K562 (cell line): Measurements from ENCODE around the gene BLOC1S4. TPM values are rescaled to one million over a fixed set of nuclear protein-coding genes. Genes with fewer than 3 reads are reported as not detected.

Experiments
- ATAC-seq: fragments of 200-7000 bp; cut with Tn5 transposase; 3 replicates; pipeline ENCODE4 v1.9.1; 2020; ENCODE audit warnings: moderate library complexity
- BruUV-seq: library from RNA; stranded (reverse); fragments of 400-500 nt; replicated peaks from 2 replicates; lab custom pipeline; 2021; lab: Mats Ljungman, UMichigan
- CTCF ChIA-PET: fragments of 300-600 bp; formaldehyde crosslinking; extraction: SDS; loops from one replicate; lab custom pipeline; 2021; ENCODE audit warnings: low intra/inter-chr PET ratio; lab: Yijun Ruan, JAX
- POLR2A ChIA-PET: fragments of 300-600, 350-650 bp; sonication (Branson Sonifier 250); formaldehyde crosslinking; extraction: SDS; loops from one replicate; lab custom pipeline; 2021; ENCODE audit warnings: antibody characterized with exemption, inconsistent platforms; lab: Yijun Ruan, JAX
- DNase-seq, 4 experiments: peaks; one replicate each; pipeline versions ENCODE4 v3.0.0 to v3.0.0-alpha.2; 2011 to 2018; ENCODE audit warnings: low spot score in 3 of 4, mixed read lengths in 3 of 4; ENCODE audit errors: extremely low read depth in 1 of 4
- FAIRE-seq: peaks from 2 replicates; lab custom pipeline; 2011; peaks lifted over from hg19 to GRCh38; lab: Jason Lieb, UNC
- H2AFZ ChIP-seq: 2 replicates; pipeline ENCODE4 v1.6.0; 2011; ENCODE audit warnings: low read depth, low read length, control low read depth, inconsistent platforms
- H3K27ac ChIP-seq: fragments of 200-600 bp; 3 replicates; pipeline ENCODE4 v1.8.0; 2011; ENCODE audit warnings: low read depth, mild to moderate bottlenecking, control low read depth, inconsistent platforms, low read length, moderate library complexity, mixed read lengths; ENCODE audit errors: extremely low read depth
- H3K27me3 ChIP-seq, 2 experiments: fragments of 300-600 bp in 1 of 2; 2 replicates in 1 of 2; 3 replicates in 1 of 2; pipeline versions ENCODE4 v1.6.0 to v1.8.0; 2011; ENCODE audit warnings: inconsistent platforms in 2 of 2, low read length in 2 of 2, mild to moderate bottlenecking in 1 of 2, mixed read lengths in 1 of 2, moderate library complexity in 1 of 2; ENCODE audit not compliant: control insufficient read depth in 2 of 2, insufficient read depth in 2 of 2
- H3K36me3 ChIP-seq: fragments of 300-600 bp; 3 replicates; pipeline ENCODE4 v1.8.0; 2011; ENCODE audit warnings: mild to moderate bottlenecking, low read length, inconsistent platforms; ENCODE audit not compliant: control insufficient read depth, insufficient read depth
- H3K4me1 ChIP-seq, 2 experiments: fragments of 200-600 bp in 1 of 2; replicated peaks in 1 of 2; 2 replicates in 1 of 2; 3 replicates in 1 of 2; pipeline versions ENCODE4 v1.5.1 to v1.8.0; 2011; ENCODE audit warnings: inconsistent platforms in 2 of 2, low read length in 2 of 2, mild to moderate bottlenecking in 1 of 2, mixed read lengths in 1 of 2, moderate library complexity in 1 of 2; ENCODE audit not compliant: control insufficient read depth in 2 of 2, insufficient read depth in 2 of 2
- H3K4me2 ChIP-seq: 2 replicates; pipeline ENCODE4 v1.6.1; 2011; ENCODE audit warnings: low read length, control low read depth, inconsistent platforms, mixed read lengths; ENCODE audit not compliant: insufficient read depth
- H3K4me3 ChIP-seq: fragments of 200-600 bp; sonication (generic), shearing (Covaris generic); 2 replicates; pipeline ENCODE4 v1.5.1; 2016; ENCODE audit warnings: control low read depth, inconsistent platforms
- H3K79me2 ChIP-seq: fragments of 200-600 bp; 3 replicates; pipeline ENCODE4 v1.8.0; 2011; ENCODE audit warnings: low read length, inconsistent platforms; ENCODE audit not compliant: control insufficient read depth, insufficient read depth
- H3K9ac ChIP-seq, 2 experiments: 2 replicates each; pipeline versions ENCODE4 v1.6.0 to v1.6.1; 2011; ENCODE audit warnings: low read depth in 2 of 2, low read length in 2 of 2, control low read depth in 1 of 2, inconsistent platforms in 1 of 2, mild to moderate bottlenecking in 1 of 2, mixed read lengths in 1 of 2; ENCODE audit not compliant: insufficient read depth in 1 of 2
- H3K9me1 ChIP-seq: one replicate; pipeline ENCODE4 v1.6.0; 2011; ENCODE audit warnings: inconsistent platforms, mild to moderate bottlenecking, low read length, moderate library complexity; ENCODE audit not compliant: control insufficient read depth, insufficient read depth
- H3K9me3 ChIP-seq: replicated peaks from 2 replicates; pipeline ENCODE4 v1.5.1; 2011; ENCODE audit warnings: low read depth, low read length, inconsistent platforms; ENCODE audit not compliant: control insufficient read depth, insufficient read depth
- H4K20me1 ChIP-seq: replicated peaks from 2 replicates; pipeline ENCODE4 v1.6.1; 2011; ENCODE audit warnings: low read length, inconsistent platforms, mixed read lengths; ENCODE audit not compliant: control insufficient read depth, insufficient read depth
- CHD2 ChIP-seq: IDR thresholded peaks from 2 replicates; pipeline ENCODE4 v1.6.1; 2011; ENCODE audit warnings: low read depth, low read length
- CTBP1 ChIP-seq: fragments of 450-650 bp; IDR thresholded peaks from 2 replicates; pipeline ENCODE4 v1.6.1; 2016; ENCODE audit warnings: borderline replicate concordance
- ERF ChIP-seq: fragments of 450-650 bp; formaldehyde crosslinking; IDR thresholded peaks from 2 replicates; pipeline ENCODE4 v1.4.0; 2020; ENCODE audit warnings: mild to moderate bottlenecking, mixed read lengths
- NRF1 ChIP-seq, 2 experiments: fragments of 450-650 bp; IDR thresholded peaks in 1 of 2; conservative IDR thresholded peaks in 1 of 2; 2 replicates each; pipeline ENCODE4 v1.6.1; 2014; ENCODE audit warnings: mild to moderate bottlenecking in 2 of 2
- PHB2 ChIP-seq: fragments of 450-650 bp; IDR thresholded peaks from 2 replicates; pipeline ENCODE4 v1.6.1; 2017; ENCODE audit warnings: low read depth
- RAD21 ChIP-seq, 2 experiments: fragments of 250-450 bp in 1 of 2; fragments of 450-650 bp in 1 of 2; sonication (Bioruptor Pico) in 1 of 2; formaldehyde crosslinking in 1 of 2; IDR thresholded peaks in 1 of 2; conservative IDR thresholded peaks in 1 of 2; 2 replicates each; pipeline versions ENCODE4 v1.4.0 to v1.8.0; 2020 to 2022; ENCODE audit warnings: mild to moderate bottlenecking in 2 of 2, moderate library complexity in 1 of 2
- ZNF507 ChIP-seq: conservative IDR thresholded peaks from 2 replicates; pipeline ENCODE4 v1.6.1; 2017; ENCODE audit warnings: missing genetic modification characterization, missing compliant biosample characterization
- WGBS: fragments of 100-300 bp; shearing (Covaris generic); methylation state at CpG from one replicate; pipeline ENCODE4 v1.1.6; 2016; ENCODE audit warnings: low coverage, mixed read lengths; ENCODE audit not compliant: insufficient coverage; ENCODE audit errors: missing lambda C conversion rate; 5-methylcytosine and 5-hydroxymethylcytosine counted together
- in situ Hi-C: fragments of 300-500 bp; cut with MboI; formaldehyde crosslinking; loops from 4 replicates; pipeline ENCODE4 v1.15.0; 2018; ENCODE audit warnings: inconsistent platforms, mixed read lengths
- intact Hi-C: fragments of 100-400 bp; cut with micrococcal nuclease; formaldehyde crosslinking; loops from 2 replicates; pipeline ENCODE4 v1.14.2; 2022
- polyA plus RNA-seq, 8 experiments: library from polyadenylated mRNA; depleted of rRNA in 4 of 8; stranded (reverse) in 5 of 8; unstranded in 3 of 8; fragments of >200 nt; fragmentation: Nextera tagmentation in 2 of 8; fragmentation: Illumina TruSeq in 1 of 8; extraction: Ambion mirVana in 2 of 8; extraction: Trizol in 1 of 8; gene quantifications; 2 replicates each; pipeline versions ENCODE4 v1.2.1 to v1.2.3, GENCODE V29; 2011 to 2014; ENCODE audit warnings: inconsistent platforms in 1 of 8, missing spikeins in 1 of 8
- total RNA-seq, 7 experiments: library from RNA; depleted of rRNA in 6 of 7; stranded (reverse); fragments of >200 nt in 6 of 7; fragmentation: Illumina TruSeq in 2 of 7; extraction: Trizol in 2 of 7; gene quantifications; 2 replicates each; pipeline versions ENCODE4 v1.2.1 to v1.2.3, GENCODE V29; 2011 to 2021; ENCODE audit warnings: low replicate concordance in 1 of 7
- TF ChIP-seq, protein P1 (sequence below): fragments of 250-450 bp; sonication (Bioruptor Pico); IDR thresholded peaks from 2 replicates; pipeline ENCODE4 v1.4.0; 2020
- TF ChIP-seq, protein P2 (sequence below), 3 experiments: IDR thresholded peaks in 2 of 3; conservative IDR thresholded peaks in 1 of 3; 2 replicates each; pipeline ENCODE4 v1.5.1; 2011 to 2012; ENCODE audit warnings: low read length in 3 of 3, mild to moderate bottlenecking in 3 of 3, control low read depth in 2 of 3, improper control_type of control experiment in 1 of 3, inconsistent platforms in 1 of 3, low read depth in 1 of 3, mixed read lengths in 1 of 3, moderate library complexity in 1 of 3; ENCODE audit not compliant: insufficient read depth in 2 of 3
- TF ChIP-seq, protein P3 (sequence below): sonication (generic); formaldehyde crosslinking; IDR thresholded peaks from 2 replicates; pipeline ENCODE4 v1.8.1; 2023; ENCODE audit warnings: mild to moderate bottlenecking, missing genetic modification reagents
- TF ChIP-seq, protein P4 (sequence below): sonication (generic); formaldehyde crosslinking; IDR thresholded peaks from 2 replicates; pipeline ENCODE4 v1.8.0; 2022; ENCODE audit warnings: missing genetic modification reagents, mild to moderate bottlenecking, moderate library complexity, borderline replicate concordance

Gene BLOC1S4
- total and polyA plus RNA-seq, 9 of the 15 experiments (the other 6 are each of a cell fraction or from before 2014, with no cell fraction given): 3.1 to 31.6 (median 11.2) TPM

DNA sequence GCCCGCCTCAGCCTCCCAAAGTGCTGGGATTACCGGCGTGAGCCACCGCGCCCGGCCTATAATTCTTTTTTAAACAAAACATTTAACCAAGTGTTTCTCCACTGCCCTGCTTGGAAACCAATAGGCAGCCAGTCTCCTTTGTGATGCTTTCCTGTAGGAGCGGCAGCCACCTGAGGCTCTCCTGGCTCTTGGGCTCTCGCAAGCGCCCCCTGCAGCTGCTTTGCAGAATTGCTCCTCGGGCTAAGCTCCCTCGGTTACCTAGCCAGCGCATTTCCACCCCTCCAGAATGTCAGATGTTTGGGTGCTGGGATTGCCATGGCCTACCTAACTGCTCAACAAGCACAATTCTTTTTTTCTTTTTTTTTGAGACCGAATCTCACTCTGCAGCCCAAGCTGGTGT is 14.6 kb upstream of the BLOC1S4 start:
- BruUV-seq: no TSS peak
- in situ Hi-C loops: no loop called here

More for the DNA sequence above, 14.6 kb upstream of the BLOC1S4 start:
- intact Hi-C loops: no loop called here
- H3K9me1 ChIP-seq: no peaks in the 10 kb centered on the region
- ChIA-PET CTCF (no interaction called here), POLR2A (interaction anchor here (0.6 to 1.1 kb wide), 3 partner anchors 23 to 411 kb away, joined by 3 read pairs; no protein-coding TSS in a partner anchor)
- H3K9ac ChIP-seq: no peak overlapping the region
- ATAC-seq: peak; percentile 73
- H3K4me2 ChIP-seq: no peak overlapping the region
- TF ChIP-seq, protein P1, sequence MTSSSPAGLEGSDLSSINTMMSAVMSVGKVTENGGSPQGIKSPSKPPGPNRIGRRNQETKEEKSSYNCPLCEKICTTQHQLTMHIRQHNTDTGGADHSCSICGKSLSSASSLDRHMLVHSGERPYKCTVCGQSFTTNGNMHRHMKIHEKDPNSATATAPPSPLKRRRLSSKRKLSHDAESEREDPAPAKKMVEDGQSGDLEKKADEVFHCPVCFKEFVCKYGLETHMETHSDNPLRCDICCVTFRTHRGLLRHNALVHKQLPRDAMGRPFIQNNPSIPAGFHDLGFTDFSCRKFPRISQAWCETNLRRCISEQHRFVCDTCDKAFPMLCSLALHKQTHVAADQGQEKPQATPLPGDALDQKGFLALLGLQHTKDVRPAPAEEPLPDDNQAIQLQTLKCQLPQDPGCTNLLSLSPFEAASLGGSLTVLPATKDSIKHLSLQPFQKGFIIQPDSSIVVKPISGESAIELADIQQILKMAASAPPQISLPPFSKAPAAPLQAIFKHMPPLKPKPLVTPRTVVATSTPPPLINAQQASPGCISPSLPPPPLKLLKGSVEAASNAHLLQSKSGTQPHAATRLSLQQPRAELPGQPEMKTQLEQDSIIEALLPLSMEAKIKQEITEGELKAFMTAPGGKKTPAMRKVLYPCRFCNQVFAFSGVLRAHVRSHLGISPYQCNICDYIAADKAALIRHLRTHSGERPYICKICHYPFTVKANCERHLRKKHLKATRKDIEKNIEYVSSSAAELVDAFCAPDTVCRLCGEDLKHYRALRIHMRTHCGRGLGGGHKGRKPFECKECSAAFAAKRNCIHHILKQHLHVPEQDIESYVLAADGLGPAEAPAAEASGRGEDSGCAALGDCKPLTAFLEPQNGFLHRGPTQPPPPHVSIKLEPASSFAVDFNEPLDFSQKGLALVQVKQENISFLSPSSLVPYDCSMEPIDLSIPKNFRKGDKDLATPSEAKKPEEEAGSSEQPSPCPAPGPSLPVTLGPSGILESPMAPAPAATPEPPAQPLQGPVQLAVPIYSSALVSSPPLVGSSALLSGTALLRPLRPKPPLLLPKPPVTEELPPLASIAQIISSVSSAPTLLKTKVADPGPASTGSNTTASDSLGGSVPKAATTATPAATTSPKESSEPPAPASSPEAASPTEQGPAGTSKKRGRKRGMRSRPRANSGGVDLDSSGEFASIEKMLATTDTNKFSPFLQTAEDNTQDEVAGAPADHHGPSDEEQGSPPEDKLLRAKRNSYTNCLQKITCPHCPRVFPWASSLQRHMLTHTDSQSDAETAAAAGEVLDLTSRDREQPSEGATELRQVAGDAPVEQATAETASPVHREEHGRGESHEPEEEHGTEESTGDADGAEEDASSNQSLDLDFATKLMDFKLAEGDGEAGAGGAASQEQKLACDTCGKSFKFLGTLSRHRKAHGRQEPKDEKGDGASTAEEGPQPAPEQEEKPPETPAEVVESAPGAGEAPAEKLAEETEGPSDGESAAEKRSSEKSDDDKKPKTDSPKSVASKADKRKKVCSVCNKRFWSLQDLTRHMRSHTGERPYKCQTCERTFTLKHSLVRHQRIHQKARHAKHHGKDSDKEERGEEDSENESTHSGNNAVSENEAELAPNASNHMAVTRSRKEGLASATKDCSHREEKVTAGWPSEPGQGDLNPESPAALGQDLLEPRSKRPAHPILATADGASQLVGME (CRISPR knock-in tag): no peak
- TF ChIP-seq CHD2 (no peak), ERF (CRISPR knock-in tag) (no peak), NRF1 (conservative IDR thresholded peaks at IDR 0.05 in 1 of 2, IDR thresholded peaks at IDR 0.05 in 1 of 2) (no peak), PHB2 (no peak), ZNF507 (tag) (no peak), CTBP1 (no peak), RAD21 (CRISPR knock-in tag; conservative IDR thresholded peaks at IDR 0.05 in 1 of 2, IDR thresholded peaks at IDR 0.05 in 1 of 2) (peak in 1 of 2 experiments; percentile 24; a peak in 1 of 4 replicates)
- TF ChIP-seq, protein P2, sequence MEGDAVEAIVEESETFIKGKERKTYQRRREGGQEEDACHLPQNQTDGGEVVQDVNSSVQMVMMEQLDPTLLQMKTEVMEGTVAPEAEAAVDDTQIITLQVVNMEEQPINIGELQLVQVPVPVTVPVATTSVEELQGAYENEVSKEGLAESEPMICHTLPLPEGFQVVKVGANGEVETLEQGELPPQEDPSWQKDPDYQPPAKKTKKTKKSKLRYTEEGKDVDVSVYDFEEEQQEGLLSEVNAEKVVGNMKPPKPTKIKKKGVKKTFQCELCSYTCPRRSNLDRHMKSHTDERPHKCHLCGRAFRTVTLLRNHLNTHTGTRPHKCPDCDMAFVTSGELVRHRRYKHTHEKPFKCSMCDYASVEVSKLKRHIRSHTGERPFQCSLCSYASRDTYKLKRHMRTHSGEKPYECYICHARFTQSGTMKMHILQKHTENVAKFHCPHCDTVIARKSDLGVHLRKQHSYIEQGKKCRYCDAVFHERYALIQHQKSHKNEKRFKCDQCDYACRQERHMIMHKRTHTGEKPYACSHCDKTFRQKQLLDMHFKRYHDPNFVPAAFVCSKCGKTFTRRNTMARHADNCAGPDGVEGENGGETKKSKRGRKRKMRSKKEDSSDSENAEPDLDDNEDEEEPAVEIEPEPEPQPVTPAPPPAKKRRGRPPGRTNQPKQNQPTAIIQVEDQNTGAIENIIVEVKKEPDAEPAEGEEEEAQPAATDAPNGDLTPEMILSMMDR (IDR thresholded peaks at IDR 0.05 in 2 of 3, conservative IDR thresholded peaks at IDR 0.05 in 1 of 3; ENCODE audit: insufficient read depth in 2 of 3, low read depth in 1 of 3, low read length in 3 of 3): peak; percentile 51 to 70 (median 68)
- TF ChIP-seq, protein P3, sequence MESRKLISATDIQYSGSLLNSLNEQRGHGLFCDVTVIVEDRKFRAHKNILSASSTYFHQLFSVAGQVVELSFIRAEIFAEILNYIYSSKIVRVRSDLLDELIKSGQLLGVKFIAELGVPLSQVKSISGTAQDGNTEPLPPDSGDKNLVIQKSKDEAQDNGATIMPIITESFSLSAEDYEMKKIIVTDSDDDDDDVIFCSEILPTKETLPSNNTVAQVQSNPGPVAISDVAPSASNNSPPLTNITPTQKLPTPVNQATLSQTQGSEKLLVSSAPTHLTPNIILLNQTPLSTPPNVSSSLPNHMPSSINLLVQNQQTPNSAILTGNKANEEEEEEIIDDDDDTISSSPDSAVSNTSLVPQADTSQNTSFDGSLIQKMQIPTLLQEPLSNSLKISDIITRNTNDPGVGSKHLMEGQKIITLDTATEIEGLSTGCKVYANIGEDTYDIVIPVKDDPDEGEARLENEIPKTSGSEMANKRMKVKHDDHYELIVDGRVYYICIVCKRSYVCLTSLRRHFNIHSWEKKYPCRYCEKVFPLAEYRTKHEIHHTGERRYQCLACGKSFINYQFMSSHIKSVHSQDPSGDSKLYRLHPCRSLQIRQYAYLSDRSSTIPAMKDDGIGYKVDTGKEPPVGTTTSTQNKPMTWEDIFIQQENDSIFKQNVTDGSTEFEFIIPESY (CRISPR knock-in tag): peak; percentile 72
- TF ChIP-seq, protein P4, sequence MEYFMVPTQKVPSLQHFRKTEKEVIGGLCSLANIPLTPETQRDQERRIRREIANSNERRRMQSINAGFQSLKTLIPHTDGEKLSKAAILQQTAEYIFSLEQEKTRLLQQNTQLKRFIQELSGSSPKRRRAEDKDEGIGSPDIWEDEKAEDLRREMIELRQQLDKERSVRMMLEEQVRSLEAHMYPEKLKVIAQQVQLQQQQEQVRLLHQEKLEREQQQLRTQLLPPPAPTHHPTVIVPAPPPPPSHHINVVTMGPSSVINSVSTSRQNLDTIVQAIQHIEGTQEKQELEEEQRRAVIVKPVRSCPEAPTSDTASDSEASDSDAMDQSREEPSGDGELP (CRISPR knock-in tag): peak; percentile 37; the same call in 1 of the 2 replicates
- H3K4me3 ChIP-seq: no peak overlapping the region
- peaks cover 31% of the 10 kb centered on the region for H3K36me3 ChIP-seq
- no peak overlapping the region for H3K27ac ChIP-seq
- no peak for FAIRE-seq
- H3K9me3 ChIP-seq: no peaks in the 10 kb centered on the region
- H3K27me3 ChIP-seq: no peaks in the 10 kb centered on the region
- H4K20me1 ChIP-seq: no peaks in the 10 kb centered on the region
- DNase-seq: peak; percentile 38 to 66 (median 56)
- 74% methylated on average over 13 of the region's 13 CpGs for WGBS
- no peak overlapping the region for H2AFZ ChIP-seq
- peaks cover 28% of the 10 kb centered on the region for H3K79me2 ChIP-seq
- H3K4me1 ChIP-seq: peaks cover 5 to 19% of the 10 kb centered on the region in 2 experiments; a peak in 4 of 5 replicates
